A549 treated with ZK216348 at 1 μM for 4 hours (cell line): ENCODE measurements around the gene MECP2. TPM values are rescaled to one million over a fixed set of nuclear protein-coding genes. Genes with fewer than 3 reads are reported as not detected.

ENCODE experiments used
- total RNA-seq: library from RNA; stranded (reverse); fragments of 200-300 nt; extraction: Qiagen RNA extraction; gene quantifications from 5 replicates; pipeline ENCODE4 v1.2.3, GENCODE V29; 2022; ENCODE audit warnings: low read depth

Gene MECP2
- total RNA-seq = 14.2 to 23.1 TPM (median 18.0 TPM) in 5 replicates

GRCh38 chrX:154097589-154098541, at the start of gene MECP2:
MECP2 (minus strand) TSS chrX:154097717.

GRCh38 chrX:154144010-154144409, 46.5 kb upstream of the MECP2 start, which contains the start of gene OPN1LW:
OPN1LW (plus strand) TSS chrX:154144243; CDS start chrX:154144284, 41 bp downstream.

GRCh38 chrX:154019633-154020528, 77.6 kb downstream of the MECP2 start, which contains the start of gene IRAK1:
IRAK1 (minus strand) TSS chrX:154019902; CDS start chrX:154019812, 90 bp downstream.

GRCh38 chrX:153972368-153973126, 125.0 kb downstream of the MECP2 start, which contains the start of gene TMEM187:
TMEM187 (plus strand) TSS chrX:153972754; CDS start chrX:153982063, 9,309 bp downstream.

Other genes with a start within 250 kb of the MECP2 start
- gene L1CAM, start 211.5 kb downstream of the MECP2 start, total RNA-seq = 18.2 to 26.1 TPM (median 21.4 TPM) in 5 replicates
- gene AVPR2, start 193.0 kb downstream of the MECP2 start, total RNA-seq = not detected in 5 replicates
- 0.98 to 2.9 TPM (median 2.2 TPM) in 5 replicates for gene ARHGAP4, start 171.5 kb downstream of the MECP2 start, total RNA-seq
- 197 to 231 TPM (median 204 TPM) in 5 replicates for gene NAA10, start 162.7 kb downstream of the MECP2 start, total RNA-seq
- gene RENBP, start 153.1 kb downstream of the MECP2 start, total RNA-seq = 0.38 TPM in 1 of 5 replicates, not detected in the others
- 25.8 to 45.1 TPM (median 41.4 TPM) in 5 replicates for gene HCFC1, start 125.9 kb downstream of the MECP2 start, total RNA-seq
- 4.2 to 10.2 TPM (median 5.9 TPM) in 5 replicates for gene TMEM187, start 125.0 kb downstream of the MECP2 start, total RNA-seq
- 150 to 229 TPM (median 227 TPM) in 5 replicates for gene IRAK1, start 77.8 kb downstream of the MECP2 start, total RNA-seq
- gene OPN1LW, start 46.5 kb upstream of the MECP2 start, total RNA-seq = not detected in 5 replicates
- not detected in 5 replicates for gene OPN1MW, start 84.9 kb upstream of the MECP2 start, total RNA-seq
- not detected in 5 replicates for gene OPN1MW2, start 122.0 kb upstream of the MECP2 start, total RNA-seq
- not detected in 5 replicates for gene OPN1MW3, start 159.9 kb upstream of the MECP2 start, total RNA-seq
- not detected in 5 replicates for gene TEX28, start 197.4 kb upstream of the MECP2 start, total RNA-seq
- gene TKTL1, start 198.1 kb upstream of the MECP2 start, total RNA-seq = not detected in 5 replicates